Endodermal cell (in vitro differentiated cells): ENCODE results near the gene RPLP2. TPM values are rescaled to one million over a fixed set of nuclear protein-coding genes. Genes with fewer than 3 reads are reported as not detected.
A peak's percentile ranks its signal among the peaks of the same experiment; 100 is the strongest.

Experiments
- DNase-seq: peaks from one replicate; pipeline ENCODE4 v3.0.0-alpha.2; 2017
- H3K27ac ChIP-seq: 2 replicates; pipeline ENCODE4 v1.5.1; 2013; ENCODE audit warnings: mild to moderate bottlenecking, low read depth, low read length, moderate library complexity
- H3K27me3 ChIP-seq: 2 replicates; pipeline ENCODE4 v1.6.1; 2013; ENCODE audit warnings: mild to moderate bottlenecking, low read length, moderate library complexity; ENCODE audit not compliant: insufficient read depth, control insufficient read depth, poor library complexity, severe bottlenecking
- H3K36me3 ChIP-seq: 2 replicates; pipeline ENCODE4 v1.7.0; 2013; ENCODE audit warnings: mild to moderate bottlenecking, low read length, moderate library complexity; ENCODE audit not compliant: control insufficient read depth, insufficient read depth
- H3K4me1 ChIP-seq: one replicate; pipeline ENCODE4 v1.7.0; 2013; ENCODE audit warnings: low read length; ENCODE audit not compliant: control insufficient read depth, insufficient read depth
- H3K4me3 ChIP-seq: 2 replicates; pipeline ENCODE4 v1.5.1; 2013; ENCODE audit warnings: mild to moderate bottlenecking, low read length, moderate library complexity
- H3K9ac ChIP-seq: 2 replicates; pipeline ENCODE4 v1.6.1; 2013; ENCODE audit warnings: mild to moderate bottlenecking, low read length, moderate library complexity; ENCODE audit not compliant: poor library complexity, severe bottlenecking; ENCODE audit errors: extremely low read depth
- H3K9me3 ChIP-seq: 2 replicates; pipeline ENCODE4 v1.6.1; 2013; ENCODE audit warnings: mild to moderate bottlenecking, low read length, moderate library complexity; ENCODE audit not compliant: control insufficient read depth
- H3K27ac Mint-ChIP-seq: 2 replicates; pipeline ENCODE4 v1.8.0; 2020; ENCODE audit warnings: mixed read lengths
- H3K27me3 Mint-ChIP-seq: 2 replicates; pipeline ENCODE4 v1.8.0; 2021; ENCODE audit warnings: mild to moderate bottlenecking, mixed read lengths; ENCODE audit not compliant: insufficient read depth
- H3K36me3 Mint-ChIP-seq: 2 replicates; pipeline ENCODE4 v1.8.0; 2020; ENCODE audit warnings: low read depth, mixed read lengths
- H3K4me1 Mint-ChIP-seq: 2 replicates; pipeline ENCODE4 v1.8.0; 2020; ENCODE audit warnings: mixed read lengths
- H3K4me3 Mint-ChIP-seq: 2 replicates; pipeline ENCODE4 v1.8.0; 2020; ENCODE audit warnings: mild to moderate bottlenecking, moderate library complexity, mixed read lengths
- H3K9me3 Mint-ChIP-seq: 2 replicates; pipeline ENCODE4 v1.8.0; 2020; ENCODE audit warnings: mild to moderate bottlenecking, mixed read lengths
- WGBS, 2 experiments: methylation state at CpG; one replicate each; pipeline versions ENCODE4 v1.1.5 to v1.1.7; 2013; ENCODE audit warnings: missing lambda C conversion rate in 2 of 2, mixed read lengths in 1 of 2; ENCODE audit not compliant: insufficient coverage in 1 of 2, insufficient read length in 1 of 2; 5-methylcytosine and 5-hydroxymethylcytosine counted together
- total RNA-seq, 2 donors: library from RNA; stranded (reverse); fragmentation: NEBNext Ultra II Directional in 1 of 2; extraction: Animal tissue kit (Norgen Biotek cat#: 25700) in 1 of 2; gene quantifications; 2 replicates in 1 of 2; 3 replicates in 1 of 2; pipeline ENCODE4 v1.2.1, GENCODE V29; 2021
- TF ChIP-seq, protein P1 (sequence below): fragments of 200-600 bp; sonication (generic); conservative IDR thresholded peaks from 2 replicates; pipeline ENCODE4 v1.5.0; 2021; ENCODE audit warnings: antibody characterized with exemption, mild to moderate bottlenecking

The RPLP2 gene
- total RNA-seq, 2 donors from 2014 or later: 1,966 to 2,020 TPM

- H3K27ac ChIP-seq: no peak within 1 kb of the TSS
- peaks cover 46% of the 10 kb centered on the region for H3K27me3 Mint-ChIP-seq
- H3K9me3 ChIP-seq: no peaks in the 10 kb centered on the region
- H3K4me3 Mint-ChIP-seq: peak within 1 kb of the TSS; percentile 59
- peaks cover 20% of the 10 kb centered on the region for H3K4me1 ChIP-seq
- H3K36me3 ChIP-seq: peaks cover 13% of the 10 kb centered on the region
- peaks cover 21% of the 10 kb centered on the region for H3K4me1 Mint-ChIP-seq
- peak; percentile 92 for DNase-seq
- no peaks in the 10 kb centered on the region for H3K9me3 Mint-ChIP-seq
- H3K36me3 Mint-ChIP-seq: peaks cover 10% of the 10 kb centered on the region
- TF ChIP-seq, protein P1, sequence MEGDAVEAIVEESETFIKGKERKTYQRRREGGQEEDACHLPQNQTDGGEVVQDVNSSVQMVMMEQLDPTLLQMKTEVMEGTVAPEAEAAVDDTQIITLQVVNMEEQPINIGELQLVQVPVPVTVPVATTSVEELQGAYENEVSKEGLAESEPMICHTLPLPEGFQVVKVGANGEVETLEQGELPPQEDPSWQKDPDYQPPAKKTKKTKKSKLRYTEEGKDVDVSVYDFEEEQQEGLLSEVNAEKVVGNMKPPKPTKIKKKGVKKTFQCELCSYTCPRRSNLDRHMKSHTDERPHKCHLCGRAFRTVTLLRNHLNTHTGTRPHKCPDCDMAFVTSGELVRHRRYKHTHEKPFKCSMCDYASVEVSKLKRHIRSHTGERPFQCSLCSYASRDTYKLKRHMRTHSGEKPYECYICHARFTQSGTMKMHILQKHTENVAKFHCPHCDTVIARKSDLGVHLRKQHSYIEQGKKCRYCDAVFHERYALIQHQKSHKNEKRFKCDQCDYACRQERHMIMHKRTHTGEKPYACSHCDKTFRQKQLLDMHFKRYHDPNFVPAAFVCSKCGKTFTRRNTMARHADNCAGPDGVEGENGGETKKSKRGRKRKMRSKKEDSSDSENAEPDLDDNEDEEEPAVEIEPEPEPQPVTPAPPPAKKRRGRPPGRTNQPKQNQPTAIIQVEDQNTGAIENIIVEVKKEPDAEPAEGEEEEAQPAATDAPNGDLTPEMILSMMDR: peak; percentile 34
- peak within 1 kb of the TSS; percentile 86 for H3K4me3 ChIP-seq
- 0% methylated on average over 3 to 51 of the region's 67 CpGs for WGBS, 2 experiments
- peaks cover 44% of the 10 kb centered on the region for H3K27me3 ChIP-seq
- H3K9ac ChIP-seq: peak within 1 kb of the TSS; percentile 68
- H3K27ac Mint-ChIP-seq: peak within 1 kb of the TSS; percentile 39
Measured at GRCh38 chr11:832529-833113, 22.9 kb downstream of the RPLP2 start, which contains the start of gene CD151. TSS of gene CD151 (plus strand) at chr11:832952. CDS start at chr11:836070, 3,118 bp downstream.

DNA sequence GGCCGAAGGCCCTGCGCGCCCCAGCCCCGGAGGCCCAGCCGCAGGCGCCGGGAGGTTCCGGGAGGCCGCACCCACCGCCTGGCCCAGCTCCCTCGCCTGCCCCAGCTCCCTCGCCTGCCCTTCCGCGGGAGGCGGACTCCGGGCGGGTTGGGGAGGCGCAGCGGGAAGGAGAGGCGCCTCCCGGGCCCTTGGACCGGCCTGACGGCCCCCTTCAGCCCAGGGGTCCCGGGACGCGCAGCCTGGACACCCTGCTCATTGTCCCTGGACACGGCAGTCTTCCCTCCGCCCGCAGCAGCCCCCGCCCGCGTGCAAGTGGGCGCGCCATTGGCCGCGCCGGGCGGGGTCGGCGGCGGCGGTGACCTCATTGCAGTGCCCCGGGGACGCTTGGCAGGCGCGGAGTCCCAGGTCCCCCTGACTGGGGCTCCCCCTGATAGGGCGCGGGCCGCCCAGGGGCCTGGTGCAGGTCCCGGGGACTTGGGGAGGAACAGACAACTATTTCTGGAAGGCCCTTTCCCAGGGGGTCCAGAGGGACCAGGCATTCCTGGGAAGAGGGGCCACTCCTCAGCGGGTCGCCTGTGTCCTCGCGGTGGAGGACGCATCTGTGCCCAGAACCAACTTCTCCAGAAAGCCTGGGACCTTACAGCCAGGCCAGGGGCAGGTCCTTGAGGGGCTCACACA is 23.5 kb downstream of the RPLP2 start:
- peak overlapping the region; percentile 39 for H3K27ac Mint-ChIP-seq
- peaks cover 16% of the 10 kb centered on the region for H3K4me1 Mint-ChIP-seq
- Histone ChIP-seq H3K9ac (peak overlapping the region; percentile 68), H3K27me3 (peaks cover 38% of the 10 kb centered on the region), H3K4me1 (peaks cover 20% of the 10 kb centered on the region), H3K9me3 (no peaks in the 10 kb centered on the region), H3K36me3 (peaks cover 19% of the 10 kb centered on the region), H3K27ac (no peak overlapping the region), H3K4me3 (peak overlapping the region; percentile 86)
- TF ChIP-seq, protein P1: no peak
- peak overlapping the region; percentile 59 for H3K4me3 Mint-ChIP-seq
- 2% methylated on average over 12 to 54 of the region's 55 CpGs for WGBS, 2 experiments
- H3K9me3 Mint-ChIP-seq: no peaks in the 10 kb centered on the region
- H3K27me3 Mint-ChIP-seq: peaks cover 39% of the 10 kb centered on the region
- peak; percentile 81 for DNase-seq
- peaks cover 16% of the 10 kb centered on the region for H3K36me3 Mint-ChIP-seq

- TF ChIP-seq, protein P1: no peak
- H3K36me3 Mint-ChIP-seq: peaks cover 21% of the 10 kb centered on the region
- WGBS, 2 experiments: 70 to 84% methylated on average over 4 to 9 of the region's 9 CpGs
- peaks cover 32% of the 10 kb centered on the region for H3K27me3 ChIP-seq
- peaks cover 12% of the 10 kb centered on the region for H3K4me1 Mint-ChIP-seq
- DNase-seq: no peak
- H3K4me1 ChIP-seq: peaks cover 20% of the 10 kb centered on the region
- H3K36me3 ChIP-seq: peaks cover 24% of the 10 kb centered on the region
- peak overlapping the region; percentile 59 for H3K4me3 Mint-ChIP-seq
- H3K27me3 Mint-ChIP-seq: peaks cover 33% of the 10 kb centered on the region
- no peaks in the 10 kb centered on the region for H3K9me3 ChIP-seq
- peak overlapping the region; percentile 39 for H3K27ac Mint-ChIP-seq
- no peak overlapping the region for H3K27ac ChIP-seq
- peak overlapping the region; percentile 68 for H3K9ac ChIP-seq
- no peaks in the 10 kb centered on the region for H3K9me3 Mint-ChIP-seq
- peak overlapping the region; percentile 86 for H3K4me3 ChIP-seq
Measured at GRCh38 chr11:833849-834311, 24.1 kb downstream of the RPLP2 start.
